Measurements from ENCODE around the gene ALDH16A1.

The ALDH16A1 gene

GRCh38 chr19:49515767-49516166, 62.7 kb downstream of the ALDH16A1 start:
- no peak for DNase-seq (ENCODE audit: low read depth)

- DNase-seq (ENCODE audit: low read depth): no peak
These were observed 65.0 kb downstream of the ALDH16A1 start for GRCh38 chr19:49518033-49518432.

Data from activated T-helper 1 cell treated with Interleukin-2 at 50 U/mL for 16 hours (primary cell).